DMS153 treated with DMSO at 0.1 percent for 48 hours (cell line): ENCODE measurements around the gene REM2.

ENCODE experiments used
- DNase-seq: peaks from one replicate; lab custom pipeline; 2025; ENCODE audit not compliant: unreplicated experiment; lab: John Stamatoyannopoulos, UW

Gene REM2

GRCh38 chr14:22928237-22929103 is 45.4 kb downstream of the REM2 start:
- DNase-seq = no peak

- peak; percentile 99 for DNase-seq
Measured at GRCh38 chr14:22929104-22929960, 46.3 kb downstream of the REM2 start, which contains the start of gene PRMT5. TSS of gene PRMT5 (minus strand) at chr14:22929376. CDS start at chr14:22929361, 15 bp downstream.

GRCh38 chr14:22929961-22930364 is 46.9 kb downstream of the REM2 start:
- DNase-seq = peak; percentile 34

GRCh38 chr14:22932146-22932545 is 49.1 kb downstream of the REM2 start:
- no peak for DNase-seq

- DNase-seq = no peak
Measured at GRCh38 chr14:22935156-22935555, 52.1 kb downstream of the REM2 start.
